Colon (tissue), 2 donors: ENCODE results near the gene SNX25.

Source experiments
- FAIRE-seq: peaks from 2 replicates; lab custom pipeline; 2012; peaks lifted over from hg19 to GRCh38; lab: Jason Lieb, UNC
- donor health status: control.
- donor health status: control.

The SNX25 gene

GRCh38 chr4:185265942-185266341, 56.5 kb downstream of the SNX25 start:
- FAIRE-seq, result no peak

GRCh38 chr4:185269286-185269685, 59.9 kb downstream of the SNX25 start:
- no peak for FAIRE-seq

- FAIRE-seq, result peak; percentile 55
These were observed 60.6 kb downstream of the SNX25 start for GRCh38 chr4:185270037-185270436.

- no peak for FAIRE-seq
These were observed 61.5 kb downstream of the SNX25 start for GRCh38 chr4:185270885-185271284.

GRCh38 chr4:185272245-185272644, 62.8 kb downstream of the SNX25 start:
- no peak for FAIRE-seq

- no peak for FAIRE-seq
These were observed 66.1 kb downstream of the SNX25 start for GRCh38 chr4:185275501-185275900.

- FAIRE-seq, result no peak
These were observed 66.6 kb downstream of the SNX25 start for GRCh38 chr4:185276036-185276435.

GRCh38 chr4:185278716-185279115, 69.3 kb downstream of the SNX25 start:
- FAIRE-seq, result no peak

- FAIRE-seq, result no peak
These were observed 71.2 kb downstream of the SNX25 start for GRCh38 chr4:185280608-185281007.

- FAIRE-seq, result no peak
These were observed 73.6 kb downstream of the SNX25 start for GRCh38 chr4:185282968-185283367.

- no peak for FAIRE-seq
These were observed 74.3 kb downstream of the SNX25 start for GRCh38 chr4:185283723-185284122.

- no peak for FAIRE-seq
These were observed 76.4 kb downstream of the SNX25 start for GRCh38 chr4:185285632-185286393.

- FAIRE-seq, result no peak
These were observed 77.2 kb downstream of the SNX25 start for GRCh38 chr4:185286571-185286970.

- no peak for FAIRE-seq
These were observed 77.6 kb downstream of the SNX25 start for GRCh38 chr4:185287031-185287430.

GRCh38 chr4:185290018-185290607, 80.7 kb downstream of the SNX25 start:
- FAIRE-seq, result no peak

GRCh38 chr4:185290656-185291055, 81.3 kb downstream of the SNX25 start:
- no peak for FAIRE-seq

- no peak for FAIRE-seq
These were observed 83.8 kb downstream of the SNX25 start for GRCh38 chr4:185293202-185293601.

GRCh38 chr4:185296665-185297460, 87.5 kb downstream of the SNX25 start:
- no peak for FAIRE-seq

GRCh38 chr4:185298728-185299430, 89.5 kb downstream of the SNX25 start:
- FAIRE-seq, result no peak

GRCh38 chr4:185304541-185304940, 95.1 kb downstream of the SNX25 start:
- FAIRE-seq, result no peak

GRCh38 chr4:185304944-185305690, 95.7 kb downstream of the SNX25 start:
- no peak for FAIRE-seq

GRCh38 chr4:185305979-185306442, 96.6 kb downstream of the SNX25 start:
- FAIRE-seq, result no peak
